ENCODE results near the gene ING2. TPM values are rescaled to one million over a fixed set of nuclear protein-coding genes. Genes with fewer than 3 reads are reported as not detected.

Gene ING2
- total and polyA plus RNA-seq, 7 donors, result 8.6 to 29.8 (median 11.1) TPM

- no peaks in the 10 kb centered on the region for H3K9me3 ChIP-seq
- no peak for DNase-seq
- peaks cover 0 to 14% (median 6%) of the 10 kb centered on the region in 4 donors for H3K36me3 ChIP-seq
- intact Hi-C loops (cut with DNase I), result no loop called here
- no peaks in the 10 kb centered on the region for H3K4me1 ChIP-seq
- H3K4me3 ChIP-seq, result no peak overlapping the region
- no peak for TF ChIP-seq EP300 (IDR thresholded peaks at IDR 0.05)
- TF ChIP-seq POLR2A (IDR thresholded peaks at IDR 0.05), result no peak
- no peak for TF ChIP-seq CTCF (IDR thresholded peaks at IDR 0.05)
- TF ChIP-seq POLR2AphosphoS5 (IDR thresholded peaks at IDR 0.05), result no peak
- no peaks in the 10 kb centered on the region for H3K27me3 ChIP-seq
- WGBS, 2 donors, result 78 to 92% methylated on average over 6 of the region's 6 CpGs
- no peak overlapping the region for H3K27ac ChIP-seq
Observed at GRCh38 chr4:183515411-183515810, 10.6 kb downstream of the ING2 start.

GRCh38 chr4:183517194-183517593 lies 12.3 kb downstream of the ING2 start:
- no peaks in the 10 kb centered on the region for H3K4me1 ChIP-seq
- no peaks in the 10 kb centered on the region for H3K36me3 ChIP-seq
- no peaks in the 10 kb centered on the region for H3K27me3 ChIP-seq
- WGBS, 2 donors, result 86 to 90% methylated on average over 2 of the region's 2 CpGs
- H3K4me3 ChIP-seq, result no peak overlapping the region
- no peak for DNase-seq
- no peaks in the 10 kb centered on the region for H3K9me3 ChIP-seq
- no peak overlapping the region for H3K27ac ChIP-seq
- intact Hi-C loops (cut with DNase I), result no loop called here
- no peak for TF ChIP-seq CTCF (IDR thresholded peaks at IDR 0.05)
- TF ChIP-seq POLR2A (IDR thresholded peaks at IDR 0.05), result no peak
- no peak for TF ChIP-seq POLR2AphosphoS5 (IDR thresholded peaks at IDR 0.05)
- TF ChIP-seq EP300 (IDR thresholded peaks at IDR 0.05), result no peak

GRCh38 chr4:183517781-183518180 lies 12.9 kb downstream of the ING2 start:
- Histone ChIP-seq H3K27me3 (no peaks in the 10 kb centered on the region), H3K4me1 (no peaks in the 10 kb centered on the region), H3K36me3 (no peaks in the 10 kb centered on the region), H3K4me3 (no peak overlapping the region), H3K9me3 (no peaks in the 10 kb centered on the region), H3K27ac (no peak overlapping the region)
- WGBS, 2 donors, result 79 to 85% methylated on average over 3 of the region's 3 CpGs
- no peak for DNase-seq
- TF ChIP-seq EP300 (IDR thresholded peaks at IDR 0.05) (no peak), POLR2AphosphoS5 (IDR thresholded peaks at IDR 0.05) (no peak), POLR2A (IDR thresholded peaks at IDR 0.05) (no peak), CTCF (IDR thresholded peaks at IDR 0.05) (no peak)
- intact Hi-C loops (cut with DNase I), result no loop called here

GRCh38 chr4:183522821-183523220 lies 18.0 kb downstream of the ING2 start:
- no peak for DNase-seq
- H3K27me3 ChIP-seq, result peaks cover 0 to 2% (median 0%) of the 10 kb centered on the region in 3 donors
- H3K4me1 ChIP-seq, result no peaks in the 10 kb centered on the region
- no peaks in the 10 kb centered on the region for H3K36me3 ChIP-seq
- no peak for TF ChIP-seq POLR2AphosphoS5 (IDR thresholded peaks at IDR 0.05)
- no peaks in the 10 kb centered on the region for H3K9me3 ChIP-seq
- H3K4me3 ChIP-seq, result no peak overlapping the region
- H3K27ac ChIP-seq, result no peak overlapping the region
- intact Hi-C loops (cut with DNase I), result no loop called here
- 80 to 85% methylated on average over 4 of the region's 4 CpGs for WGBS, 2 donors

GRCh38 chr4:183527326-183527725 lies 22.5 kb downstream of the ING2 start:
- H3K4me1 ChIP-seq, result no peaks in the 10 kb centered on the region
- peaks cover 0 to 2% (median 0%) of the 10 kb centered on the region in 3 donors for H3K27me3 ChIP-seq
- intact Hi-C loops (cut with DNase I), result no loop called here
- no peaks in the 10 kb centered on the region for H3K36me3 ChIP-seq
- H3K4me3 ChIP-seq, result no peak overlapping the region
- H3K9me3 ChIP-seq, result no peaks in the 10 kb centered on the region
- no peak overlapping the region for H3K27ac ChIP-seq
- TF ChIP-seq POLR2A (IDR thresholded peaks at IDR 0.05) (no peak), CTCF (IDR thresholded peaks at IDR 0.05) (no peak), POLR2AphosphoS5 (IDR thresholded peaks at IDR 0.05) (no peak), EP300 (IDR thresholded peaks at IDR 0.05) (no peak)
- no peak for DNase-seq
- WGBS, 2 donors, result 47 to 69% methylated on average over 2 of the region's 2 CpGs

All from sigmoid colon (tissue), 7 donors.